Fibroblast of skin of back (primary cell): ENCODE data around the gene LGALS9C.
"Not testable (repeated sequence)": the region's sequence is repeated elsewhere in the genome, so short reads cannot be mapped to it uniquely, and the experiment has no call there.

ENCODE experiments used
- DNase-seq: peaks from one replicate; pipeline ENCODE4 v3.0.0-alpha.2; 2013

Gene LGALS9C

GRCh38 chr17:18542234-18542633, 65.6 kb downstream of the LGALS9C start:
- not testable (repeated sequence) for DNase-seq

GRCh38 chr17:18542907-18543306, 66.3 kb downstream of the LGALS9C start:
- DNase-seq: not testable (repeated sequence)
